Fibroblast of upper back skin (primary cell): ENCODE results near the gene IQCE.
"Not testable (repeated sequence)": the region's sequence is repeated elsewhere in the genome, so short reads cannot be mapped to it uniquely, and the experiment has no call there.

Source experiments
- DNase-seq: peaks from one replicate; pipeline ENCODE4 v3.0.0-alpha.2; 2013

The IQCE gene

GRCh38 chr7:2604608-2605174 is 45.9 kb downstream of the IQCE start:
- DNase-seq, result no peak

GRCh38 chr7:2605608-2606538 is 47.1 kb downstream of the IQCE start:
- DNase-seq, result no peak

- DNase-seq, result no peak
Observed at GRCh38 chr7:2606539-2606936, 47.8 kb downstream of the IQCE start.

GRCh38 chr7:2607122-2607922 is 48.5 kb downstream of the IQCE start:
- DNase-seq, result no peak

GRCh38 chr7:2607923-2608904 is 49.4 kb downstream of the IQCE start:
- DNase-seq, result no peak

- peak; percentile 56 for DNase-seq
Observed at GRCh38 chr7:2608921-2609411, 50.2 kb downstream of the IQCE start.

- not testable (repeated sequence) for DNase-seq
Observed at GRCh38 chr7:2609646-2610045, 50.9 kb downstream of the IQCE start.

- no peak for DNase-seq
Observed at GRCh38 chr7:2610466-2610865, 51.7 kb downstream of the IQCE start.

GRCh38 chr7:2610898-2611297 is 52.1 kb downstream of the IQCE start:
- DNase-seq, result no peak

GRCh38 chr7:2611401-2611800 is 52.6 kb downstream of the IQCE start:
- DNase-seq, result no peak

GRCh38 chr7:2611922-2612321 is 53.1 kb downstream of the IQCE start:
- no peak for DNase-seq

- no peak for DNase-seq
Observed at GRCh38 chr7:2612445-2613097, 53.8 kb downstream of the IQCE start.

- DNase-seq, result no peak
Observed at GRCh38 chr7:2613098-2613930, 54.5 kb downstream of the IQCE start.

- no peak for DNase-seq
Observed at GRCh38 chr7:2613931-2614600, 55.3 kb downstream of the IQCE start.

GRCh38 chr7:2614631-2615330 is 56.0 kb downstream of the IQCE start:
- DNase-seq, result no peak

GRCh38 chr7:2616387-2617324 is 57.9 kb downstream of the IQCE start:
- DNase-seq, result no peak

GRCh38 chr7:2617325-2617905 is 58.6 kb downstream of the IQCE start:
- no peak for DNase-seq

GRCh38 chr7:2619116-2619515 is 60.3 kb downstream of the IQCE start:
- DNase-seq, result peak; percentile 74
